Embryonic facial prominence (tissue), 1 donor: ENCODE measurements around the gene GARS1.
"Not testable (repeated sequence)": the region's sequence is repeated elsewhere in the genome, so short reads cannot be mapped to it uniquely, and the experiment has no call there.

Source experiments
- DNase-seq: peaks from one replicate; pipeline ENCODE4 v3.0.0-alpha.2; 2016; ENCODE audit errors: extremely low spot score

The GARS1 gene, protein sequence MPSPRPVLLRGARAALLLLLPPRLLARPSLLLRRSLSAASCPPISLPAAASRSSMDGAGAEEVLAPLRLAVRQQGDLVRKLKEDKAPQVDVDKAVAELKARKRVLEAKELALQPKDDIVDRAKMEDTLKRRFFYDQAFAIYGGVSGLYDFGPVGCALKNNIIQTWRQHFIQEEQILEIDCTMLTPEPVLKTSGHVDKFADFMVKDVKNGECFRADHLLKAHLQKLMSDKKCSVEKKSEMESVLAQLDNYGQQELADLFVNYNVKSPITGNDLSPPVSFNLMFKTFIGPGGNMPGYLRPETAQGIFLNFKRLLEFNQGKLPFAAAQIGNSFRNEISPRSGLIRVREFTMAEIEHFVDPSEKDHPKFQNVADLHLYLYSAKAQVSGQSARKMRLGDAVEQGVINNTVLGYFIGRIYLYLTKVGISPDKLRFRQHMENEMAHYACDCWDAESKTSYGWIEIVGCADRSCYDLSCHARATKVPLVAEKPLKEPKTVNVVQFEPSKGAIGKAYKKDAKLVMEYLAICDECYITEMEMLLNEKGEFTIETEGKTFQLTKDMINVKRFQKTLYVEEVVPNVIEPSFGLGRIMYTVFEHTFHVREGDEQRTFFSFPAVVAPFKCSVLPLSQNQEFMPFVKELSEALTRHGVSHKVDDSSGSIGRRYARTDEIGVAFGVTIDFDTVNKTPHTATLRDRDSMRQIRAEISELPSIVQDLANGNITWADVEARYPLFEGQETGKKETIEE

GRCh38 chr7:30594540-30595435 is at the start of gene GARS1:
TSS of gene GARS1 (plus strand) at chr7:30594878. CDS start at chr7:30594922, 44 bp downstream.
- peak; percentile 53 for DNase-seq

DNA sequence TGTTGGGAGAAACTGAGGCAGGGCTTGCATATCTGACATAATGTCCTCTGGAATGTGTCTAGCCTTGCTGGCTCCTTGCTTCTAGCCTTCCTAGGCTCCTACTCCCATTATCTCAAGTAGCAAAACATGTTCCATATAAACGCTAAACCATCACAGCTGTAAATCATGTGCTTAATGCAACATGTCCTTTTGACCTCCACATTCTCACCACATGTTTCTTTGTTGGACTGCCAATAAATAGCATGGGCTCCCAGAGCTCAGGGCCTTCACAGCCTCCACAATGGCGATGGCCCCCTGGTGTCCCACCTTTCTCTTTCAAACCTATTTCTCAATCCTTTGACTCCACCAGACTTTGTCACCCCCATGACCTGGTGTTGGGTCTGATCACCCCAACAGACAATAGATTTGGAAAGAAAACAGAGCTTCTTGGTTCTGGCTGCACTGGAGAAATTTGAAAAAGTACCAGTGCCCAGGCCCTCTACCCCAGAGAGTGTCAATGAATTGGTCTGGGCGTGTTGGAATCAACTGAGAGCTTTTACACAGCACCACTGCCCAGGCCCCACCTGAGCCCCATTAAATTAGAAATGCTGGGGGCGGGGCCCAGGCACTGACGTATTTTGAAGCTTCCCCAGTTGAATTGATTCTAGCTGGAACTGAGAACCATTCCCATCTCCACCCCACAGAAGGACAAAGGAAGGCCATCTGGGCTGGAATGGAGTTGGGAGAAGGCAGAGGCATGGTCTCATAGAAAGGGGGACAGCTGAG is 48.7 kb upstream of the GARS1 start:
- no peak for DNase-seq

DNA sequence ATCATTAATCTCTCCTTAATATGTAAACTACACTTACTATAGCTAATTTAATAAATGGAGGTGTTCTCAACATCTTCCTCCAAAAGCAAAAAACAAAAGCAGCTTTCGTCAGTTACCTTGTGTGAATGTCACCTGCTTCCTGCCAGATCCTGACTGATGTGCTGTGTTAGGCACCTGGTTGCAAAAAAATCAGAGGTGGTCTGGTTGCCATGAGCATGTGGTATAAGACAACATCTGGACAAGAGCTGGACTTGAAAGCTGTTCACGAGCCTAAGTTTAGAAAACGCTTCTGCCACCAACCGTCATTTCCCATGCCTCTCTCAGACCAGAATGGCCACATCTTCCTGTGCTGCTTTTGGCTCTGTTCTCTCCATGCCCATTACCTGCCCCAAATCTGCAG is 48.1 kb upstream of the GARS1 start:
- DNase-seq, result no peak

DNA sequence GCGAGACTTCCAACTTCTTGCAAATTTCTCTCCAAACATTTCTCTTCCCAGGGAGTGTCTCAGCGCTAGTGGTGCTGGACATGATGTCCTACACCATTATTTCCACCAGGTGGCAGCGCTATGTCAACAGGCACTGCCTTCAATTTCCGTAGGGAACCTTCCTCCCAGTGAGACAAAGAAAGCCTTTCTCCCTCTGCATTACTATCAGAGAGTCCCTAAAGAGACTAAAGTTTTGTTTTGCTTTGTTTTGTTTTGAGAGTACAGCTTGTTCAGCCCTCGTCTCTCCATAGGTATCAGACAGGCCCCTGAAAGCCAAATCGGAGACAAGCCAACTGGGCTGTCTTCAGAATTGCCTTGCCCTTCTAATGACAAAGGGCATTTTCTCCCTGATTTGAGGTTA is 45.8 kb upstream of the GARS1 start:
- DNase-seq, result peak; percentile 45

GRCh38 chr7:30549931-30550493 is 44.7 kb upstream of the GARS1 start:
- DNase-seq, result no peak

DNA sequence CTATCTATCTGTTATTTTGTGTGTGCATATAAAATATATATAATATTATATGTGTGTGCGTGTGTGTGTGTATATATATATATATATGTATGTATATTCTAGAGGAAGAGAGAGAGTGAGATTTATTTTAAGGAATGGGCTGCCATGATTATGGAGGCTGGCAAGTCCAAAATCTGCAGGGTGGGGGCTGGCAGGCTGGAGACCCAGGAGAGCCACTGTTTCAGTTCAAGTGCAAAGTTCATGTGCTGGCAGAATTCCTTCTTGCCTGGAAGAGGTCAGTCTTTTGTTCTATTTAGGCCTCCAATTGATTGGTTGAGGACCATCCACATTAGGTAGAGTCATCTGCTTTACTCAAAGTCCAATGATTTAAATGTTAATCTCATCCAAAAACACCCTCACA is 42.3 kb upstream of the GARS1 start:
- no peak for DNase-seq

GRCh38 chr7:30553141-30553540 is 41.5 kb upstream of the GARS1 start:
- no peak for DNase-seq

- DNase-seq, result no peak
These were observed 41.1 kb upstream of the GARS1 start for GRCh38 chr7:30553546-30553945.

- DNase-seq, result no peak
These were observed 39.2 kb upstream of the GARS1 start for GRCh38 chr7:30555525-30555924.

DNA sequence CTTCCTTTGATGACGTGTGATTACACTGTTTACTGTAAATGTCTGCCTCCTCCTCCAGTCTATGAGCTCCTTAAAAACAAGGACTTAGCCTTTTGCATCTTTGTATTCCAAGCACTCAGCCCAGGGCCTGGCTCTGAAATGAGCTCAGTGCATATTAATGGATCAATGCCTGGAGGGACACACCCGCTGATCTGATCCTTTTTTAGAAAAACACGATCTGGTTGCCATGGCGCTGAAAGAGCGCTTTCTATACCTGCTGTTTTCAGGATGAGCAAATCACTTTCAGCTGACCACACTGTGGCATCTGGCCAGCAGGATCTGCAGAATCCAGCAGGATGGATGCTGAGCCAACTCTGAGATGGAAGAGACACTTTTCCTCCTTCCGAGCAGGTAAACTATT is 37.8 kb upstream of the GARS1 start:
- DNase-seq, result no peak

DNA sequence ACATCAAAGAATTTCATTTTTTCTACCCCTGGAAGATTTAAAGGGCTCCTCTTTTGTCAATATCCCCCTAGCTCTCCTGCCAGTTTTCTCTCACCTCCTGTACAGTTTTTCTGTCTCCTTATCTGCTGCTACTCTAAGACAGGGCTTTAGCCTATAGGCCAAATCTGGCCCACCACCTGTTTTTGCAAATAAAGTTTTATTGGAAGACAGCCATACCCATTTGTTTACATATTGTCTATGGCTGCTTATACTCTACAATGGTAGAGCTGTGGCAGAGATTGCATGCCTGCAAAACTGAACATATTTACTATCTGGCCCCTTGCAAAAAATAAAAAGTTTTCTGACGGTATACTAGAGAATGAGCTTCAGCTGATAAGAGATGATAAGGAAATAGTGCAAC is 37.4 kb upstream of the GARS1 start:
- DNase-seq, result no peak

GRCh38 chr7:30559611-30560010 is 35.1 kb upstream of the GARS1 start:
- DNase-seq, result no peak

- no peak for DNase-seq
These were observed 33.3 kb upstream of the GARS1 start for GRCh38 chr7:30561389-30561788.

DNA sequence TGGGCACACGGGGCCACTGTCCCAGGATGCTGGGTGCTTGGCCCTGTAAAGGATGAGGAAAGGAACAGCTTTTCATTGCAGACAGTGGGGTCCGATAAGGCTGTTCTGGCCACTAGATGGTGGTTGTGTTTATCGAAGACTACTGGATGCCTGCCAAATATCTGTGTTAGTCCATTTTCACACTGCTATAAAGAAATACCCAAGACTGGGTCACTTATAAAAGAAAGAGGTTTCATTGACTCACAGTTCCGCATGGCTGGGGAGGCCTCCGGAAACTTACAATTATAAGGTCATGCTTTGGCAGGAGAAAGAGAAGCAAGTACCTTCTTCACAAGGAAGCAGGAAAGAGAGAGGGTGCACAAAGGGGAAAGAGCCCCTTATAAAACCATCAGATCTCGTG is 32.2 kb upstream of the GARS1 start:
- DNase-seq, result no peak

GRCh38 chr7:30562909-30563308 is 31.8 kb upstream of the GARS1 start:
- DNase-seq, result no peak

GRCh38 chr7:30563326-30563942 is 31.2 kb upstream of the GARS1 start:
- no peak for DNase-seq

- DNase-seq, result peak; percentile 40
These were observed 30.3 kb upstream of the GARS1 start for GRCh38 chr7:30564243-30564892.

- DNase-seq, result no peak
These were observed 28.1 kb upstream of the GARS1 start for GRCh38 chr7:30566596-30566995.

DNA sequence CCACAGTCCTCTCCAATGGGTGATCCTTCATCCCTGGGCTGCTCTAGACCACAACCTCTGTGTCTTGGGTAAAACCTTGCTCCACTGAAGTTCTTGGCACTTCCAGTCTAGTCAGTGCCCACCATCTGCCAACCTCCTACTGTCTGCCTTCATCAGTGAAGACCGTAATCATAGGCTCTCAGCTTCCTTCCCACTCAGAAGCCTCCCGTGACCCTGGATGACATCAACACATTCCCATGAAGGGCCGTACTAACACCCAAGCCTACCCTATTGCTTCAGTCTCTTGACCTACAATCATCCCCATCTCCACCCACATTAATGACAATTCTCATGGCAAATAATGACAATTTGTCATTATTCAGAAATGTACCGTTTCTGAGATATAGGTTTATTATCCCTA is 27.6 kb upstream of the GARS1 start:
- no peak for DNase-seq

GRCh38 chr7:30570238-30570637 is 24.4 kb upstream of the GARS1 start:
- not testable (repeated sequence) for DNase-seq
